Sigmoid colon (tissue), 7 donors: Measurements from ENCODE around the gene QRICH1. TPM values are rescaled to one million over a fixed set of nuclear protein-coding genes. Genes with fewer than 3 reads are reported as not detected.

Experiments used
- DNase-seq: peaks from one replicate; pipeline ENCODE4 v3.0.0-alpha.2; 2019
- H3K27ac ChIP-seq, 4 donors: fragments of 200-600 bp; sonication (generic); one replicate each; pipeline ENCODE4 v1.5.1; 2016 to 2019; ENCODE audit warnings: mild to moderate bottlenecking in 1 of 4
- H3K27me3 ChIP-seq, 3 donors: fragments of 200-600 bp; sonication (generic); one replicate each; pipeline ENCODE4 v1.5.1; 2019; ENCODE audit warnings: mild to moderate bottlenecking in 1 of 3
- H3K36me3 ChIP-seq, 4 donors: fragments of 200-600 bp; sonication (generic); one replicate each; pipeline ENCODE4 v1.5.1; 2016 to 2019
- H3K4me1 ChIP-seq, 4 donors: fragments of 200-600 bp; sonication (generic); one replicate each; pipeline ENCODE4 v1.5.1; 2017 to 2019
- H3K4me3 ChIP-seq, 4 donors: fragments of 200-600 bp; sonication (generic); one replicate each; pipeline ENCODE4 v1.5.1; 2017 to 2019; ENCODE audit warnings: mild to moderate bottlenecking in 2 of 4, moderate library complexity in 1 of 4
- H3K9me3 ChIP-seq, 4 donors: fragments of 200-600 bp in 3 of 4; sonication (generic) in 3 of 4; one replicate each; pipeline versions ENCODE4 v1.5.1 to v1.6.1; 2013 to 2019
- EP300 ChIP-seq, 4 donors: sonication (generic); formaldehyde crosslinking; IDR thresholded peaks; one replicate each; pipeline ENCODE4 v1.6.1; 2017; ENCODE audit warnings: antibody characterized with exemption in 4 of 4
- POLR2A ChIP-seq, 2 donors: fragments of 450-650 bp; IDR thresholded peaks; one replicate each; pipeline ENCODE4 v1.6.1; 2016; ENCODE audit warnings: antibody characterized with exemption in 2 of 2, mild to moderate bottlenecking in 2 of 2, moderate library complexity in 2 of 2
- POLR2AphosphoS5 ChIP-seq, 4 donors: sonication (generic); formaldehyde crosslinking; IDR thresholded peaks; one replicate each; pipeline ENCODE4 v1.6.1; 2017; ENCODE audit warnings: antibody characterized with exemption in 4 of 4
- WGBS, 2 donors: extraction: QIAGEN DNeasy Blood & Tissue Kit; methylation state at CpG; one replicate each; pipeline ENCODE4 v1.1.7; 2013; 5-methylcytosine and 5-hydroxymethylcytosine counted together
- intact Hi-C: fragments of 100-400 bp; cut with DNase I; formaldehyde crosslinking; loops from one replicate; pipeline ENCODE4 v1.15.1; 2023
- polyA plus RNA-seq, 3 donors: library from polyadenylated mRNA; stranded (reverse); fragments of 200-250 nt; gene quantifications; one replicate each; pipeline ENCODE4 v1.2.3, GENCODE V29; 2013
- total RNA-seq, 4 donors: library from RNA; depleted of rRNA; stranded (reverse); fragments of >200 nt; gene quantifications; one replicate each; pipeline ENCODE4 v1.1.0, GENCODE V29; 2016
- TF ChIP-seq, protein P1 (sequence below), 4 experiments: fragments of 450-650 bp in 3 of 4; fragments of 200-600 bp in 1 of 4; IDR thresholded peaks; one replicate each; pipeline ENCODE4 v1.5.1; 2016 to 2019; ENCODE audit warnings: antibody characterized with exemption in 4 of 4, mild to moderate bottlenecking in 3 of 4, moderate library complexity in 2 of 4
- donor health status: healthy with polysubstance abuse.
- donor health status: Bipolar disorder and iron deficiency.
- donor health status: healthy.

The QRICH1 gene
- total and polyA plus RNA-seq, 7 donors = 16.8 to 255 (median 68.4) TPM

DNA sequence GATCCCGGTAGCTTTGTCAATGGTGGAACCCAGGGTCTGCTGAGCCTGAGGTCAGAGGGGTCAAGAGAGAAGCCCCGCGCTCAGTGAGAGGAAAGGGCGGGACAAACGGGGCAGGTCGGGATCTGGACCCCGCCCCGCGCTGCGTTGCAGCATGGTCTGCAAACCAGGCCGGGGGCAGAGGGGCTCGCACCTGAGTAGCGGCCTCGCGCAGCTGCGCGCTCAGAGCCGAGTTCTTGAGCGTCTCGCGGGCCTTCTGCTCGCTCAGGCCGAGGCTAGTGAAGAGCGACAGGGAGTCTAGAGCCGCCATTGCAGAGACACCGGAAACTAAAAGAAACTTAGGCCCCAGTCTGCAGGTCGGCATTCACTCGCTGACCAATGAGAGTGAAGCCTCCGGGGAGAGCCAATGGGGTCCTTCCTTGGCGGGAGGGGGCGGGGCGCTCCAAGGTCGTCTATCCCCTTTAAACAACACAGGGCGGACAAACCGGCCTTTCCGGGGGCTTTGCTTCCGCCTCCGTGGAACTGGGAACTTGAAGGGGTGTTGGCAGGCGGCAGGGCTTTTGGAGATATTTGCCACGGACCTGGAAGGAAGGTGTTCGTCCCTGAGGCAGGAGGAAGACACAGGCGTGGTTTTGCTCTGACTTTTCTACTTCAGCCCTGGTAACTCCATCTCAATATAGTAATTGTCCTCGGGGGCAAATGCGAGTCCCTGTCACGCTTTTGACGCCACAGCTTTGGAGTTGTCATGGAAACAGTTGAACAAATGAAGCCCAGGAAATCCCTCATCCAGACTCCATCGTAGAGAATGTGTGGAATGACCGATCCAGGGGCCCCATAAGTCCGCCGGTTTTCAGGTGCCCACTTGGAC lies 10.8 kb upstream of the QRICH1 start, which contains the start of gene QARS1:
Gene QARS1 (minus strand): TSS at position 331 of the 865 bp plus-strand sequence. CDS start 24 bp downstream, at position 307.
- no peaks in the 10 kb centered on the region for H3K9me3 ChIP-seq
- intact Hi-C loops = no loop called here
- H3K4me1 ChIP-seq = peaks cover 0 to 25% (median 21%) of the 10 kb centered on the region in 4 donors
- H3K36me3 ChIP-seq = peaks cover 26 to 61% (median 52%) of the 10 kb centered on the region in 4 donors
- DNase-seq = peak; percentile 97
- TF ChIP-seq, protein P1, sequence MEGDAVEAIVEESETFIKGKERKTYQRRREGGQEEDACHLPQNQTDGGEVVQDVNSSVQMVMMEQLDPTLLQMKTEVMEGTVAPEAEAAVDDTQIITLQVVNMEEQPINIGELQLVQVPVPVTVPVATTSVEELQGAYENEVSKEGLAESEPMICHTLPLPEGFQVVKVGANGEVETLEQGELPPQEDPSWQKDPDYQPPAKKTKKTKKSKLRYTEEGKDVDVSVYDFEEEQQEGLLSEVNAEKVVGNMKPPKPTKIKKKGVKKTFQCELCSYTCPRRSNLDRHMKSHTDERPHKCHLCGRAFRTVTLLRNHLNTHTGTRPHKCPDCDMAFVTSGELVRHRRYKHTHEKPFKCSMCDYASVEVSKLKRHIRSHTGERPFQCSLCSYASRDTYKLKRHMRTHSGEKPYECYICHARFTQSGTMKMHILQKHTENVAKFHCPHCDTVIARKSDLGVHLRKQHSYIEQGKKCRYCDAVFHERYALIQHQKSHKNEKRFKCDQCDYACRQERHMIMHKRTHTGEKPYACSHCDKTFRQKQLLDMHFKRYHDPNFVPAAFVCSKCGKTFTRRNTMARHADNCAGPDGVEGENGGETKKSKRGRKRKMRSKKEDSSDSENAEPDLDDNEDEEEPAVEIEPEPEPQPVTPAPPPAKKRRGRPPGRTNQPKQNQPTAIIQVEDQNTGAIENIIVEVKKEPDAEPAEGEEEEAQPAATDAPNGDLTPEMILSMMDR (IDR thresholded peaks at IDR 0.05) = no peak
- TF ChIP-seq POLR2AphosphoS5 (IDR thresholded peaks at IDR 0.05) (peak; percentile 64 to 83 (median 74)), POLR2A (IDR thresholded peaks at IDR 0.05) (peak; percentile 34 to 61), EP300 (IDR thresholded peaks at IDR 0.05) (no peak)
- H3K4me3 ChIP-seq = peak within 1 kb of the TSS; percentile 76 to 80 (median 78)
- H3K27me3 ChIP-seq = no peaks in the 10 kb centered on the region
- peak within 1 kb of the TSS; percentile 82 to 86 (median 83) for H3K27ac ChIP-seq
- WGBS, 2 donors = 2 to 3% methylated on average over 50 of the region's 50 CpGs

DNA sequence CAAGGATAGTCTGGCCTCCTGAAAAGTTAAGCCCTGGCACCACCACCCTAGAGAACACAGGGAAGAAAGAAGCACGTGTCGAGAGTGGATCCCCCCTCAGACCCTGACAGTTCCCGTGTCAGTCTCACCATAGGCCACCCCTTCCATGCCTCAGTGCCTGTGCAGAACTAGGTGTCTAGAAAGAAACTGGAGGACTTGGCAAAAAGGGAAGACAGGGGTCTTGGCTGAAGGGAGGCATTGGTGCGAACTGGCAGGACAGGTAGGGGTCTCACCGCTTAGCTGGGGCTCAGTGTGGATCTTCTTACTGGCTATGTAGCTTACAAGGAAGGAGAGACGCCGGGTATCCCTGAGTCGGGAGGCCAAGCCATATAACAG lies 10.2 kb upstream of the QRICH1 start:
- DNase-seq = no peak
- Histone ChIP-seq H3K4me3 (peak overlapping the region; percentile 76 to 80 (median 78)), H3K27ac (peak overlapping the region; percentile 82 to 86 (median 83)), H3K4me1 (peaks cover 0 to 25% (median 21%) of the 10 kb centered on the region in 4 donors), H3K9me3 (no peaks in the 10 kb centered on the region), H3K36me3 (peaks cover 26 to 61% (median 52%) of the 10 kb centered on the region in 4 donors), H3K27me3 (no peaks in the 10 kb centered on the region)
- intact Hi-C loops = no loop called here
- 2 to 5% methylated on average over 8 of the region's 8 CpGs for WGBS, 2 donors
- TF ChIP-seq POLR2AphosphoS5 (IDR thresholded peaks at IDR 0.05) (no peak), EP300 (IDR thresholded peaks at IDR 0.05) (no peak), POLR2A (IDR thresholded peaks at IDR 0.05) (no peak)
- TF ChIP-seq, protein P1 (IDR thresholded peaks at IDR 0.05) = no peak

DNA sequence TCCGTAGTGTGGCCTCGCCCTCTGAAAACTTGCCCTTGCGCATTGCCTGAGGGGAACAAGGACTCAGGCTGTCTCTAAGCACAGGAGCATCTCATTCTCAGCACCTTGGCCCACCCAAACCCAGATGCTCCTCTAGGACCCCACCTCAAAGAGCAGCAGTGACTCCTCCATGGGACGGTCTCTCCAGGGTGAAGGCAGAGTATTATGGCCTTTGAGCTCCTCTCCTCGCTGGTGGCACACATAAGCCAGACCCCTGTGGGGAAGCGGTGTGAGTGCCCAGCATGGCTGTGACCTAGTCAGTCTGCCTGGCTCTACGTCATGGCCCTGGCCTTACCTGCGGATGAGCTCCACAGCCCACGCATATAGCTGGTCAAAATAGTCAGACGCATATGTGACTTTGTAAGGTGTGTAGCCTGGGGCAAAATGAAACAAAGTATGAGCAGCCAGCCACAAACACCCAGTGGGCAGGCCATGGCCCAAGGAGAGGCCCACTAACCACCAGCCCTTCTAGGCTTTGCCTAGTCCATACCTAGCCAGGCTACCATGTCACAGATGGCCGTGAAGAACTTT lies 6.3 kb upstream of the QRICH1 start:
- no peak for DNase-seq

DNA sequence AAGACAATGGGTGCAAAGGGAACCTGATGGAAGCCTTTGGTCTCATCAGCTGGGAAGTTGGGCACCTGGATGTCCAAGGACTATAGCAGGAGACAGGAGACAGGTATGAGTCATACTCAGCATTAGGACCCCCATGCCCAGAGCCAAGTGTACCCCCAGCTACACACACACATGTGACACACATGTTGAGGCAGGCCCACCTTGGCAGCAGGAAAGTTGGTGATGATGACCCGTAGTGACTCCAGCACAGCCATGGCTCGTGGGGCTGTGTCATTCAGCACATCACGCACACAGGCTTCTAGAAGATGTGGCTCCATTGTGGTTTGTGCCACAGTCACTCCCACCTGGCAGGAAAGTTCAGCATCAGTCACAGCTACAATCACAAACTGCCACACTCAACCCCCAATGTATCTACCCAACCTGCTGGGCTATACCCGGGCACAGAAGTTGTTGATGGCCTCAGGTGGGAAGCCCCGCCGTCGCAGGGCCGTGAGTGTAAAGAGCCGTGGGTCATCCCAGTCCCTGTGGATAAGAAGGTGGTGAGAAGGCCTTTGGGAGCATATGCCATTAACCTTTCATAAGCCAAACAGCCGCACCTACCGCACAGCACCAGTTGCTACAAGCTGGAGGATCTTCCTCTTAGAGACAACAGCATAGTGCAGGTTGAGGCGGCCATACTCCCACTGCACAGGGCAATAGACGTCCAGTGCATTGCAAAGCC lies 5.2 kb upstream of the QRICH1 start:
- H3K27ac ChIP-seq = no peak overlapping the region
- H3K36me3 ChIP-seq = peaks cover 32 to 71% (median 56%) of the 10 kb centered on the region in 4 donors
- intact Hi-C loops = no loop called here
- peaks cover 0 to 22% (median 20%) of the 10 kb centered on the region in 4 donors for H3K4me1 ChIP-seq
- no peaks in the 10 kb centered on the region for H3K9me3 ChIP-seq
- TF ChIP-seq, protein P1 (IDR thresholded peaks at IDR 0.05) = no peak
- no peak for TF ChIP-seq EP300 (IDR thresholded peaks at IDR 0.05)
- no peak for TF ChIP-seq POLR2A (IDR thresholded peaks at IDR 0.05)
- no peak for TF ChIP-seq POLR2AphosphoS5 (IDR thresholded peaks at IDR 0.05)
- whole genome bisulfite sequencing, 2 donors = 94 to 95% methylated on average over 13 of the region's 13 CpGs
- no peak overlapping the region for H3K4me3 ChIP-seq
- no peak for DNase-seq
- H3K27me3 ChIP-seq = no peaks in the 10 kb centered on the region

More for the DNA sequence above, 6.3 kb upstream of the QRICH1 start:
- intact Hi-C loops = no loop called here
- Histone ChIP-seq H3K27me3 (no peaks in the 10 kb centered on the region), H3K4me1 (peaks cover 0 to 18% (median 17%) of the 10 kb centered on the region in 4 donors), H3K36me3 (peaks cover 32 to 71% (median 56%) of the 10 kb centered on the region in 4 donors), H3K9me3 (no peaks in the 10 kb centered on the region), H3K27ac (no peak overlapping the region), H3K4me3 (no peak overlapping the region)
- WGBS, 2 donors = 96% methylated on average over 11 of the region's 11 CpGs
- no peak for TF ChIP-seq POLR2AphosphoS5 (IDR thresholded peaks at IDR 0.05)
- TF ChIP-seq, protein P1 (IDR thresholded peaks at IDR 0.05) = no peak
- TF ChIP-seq POLR2A (IDR thresholded peaks at IDR 0.05) = no peak
- no peak for TF ChIP-seq EP300 (IDR thresholded peaks at IDR 0.05)
